GM20000 (cell line): Measurements from ENCODE around the gene TTC6.

ENCODE experiments used
- DNase-seq: peaks from one replicate; pipeline ENCODE4 v3.0.0; 2012; ENCODE audit warnings: low spot score
- CTCF ChIP-seq: IDR thresholded peaks from 2 replicates; pipeline ENCODE4 v1.5.1; 2012; ENCODE audit warnings: mild to moderate bottlenecking, control low read depth; ENCODE audit errors: extremely low read depth, missing control alignments

TTC6 gene

GRCh38 chr14:37587131-37587803, 8.2 kb upstream of the TTC6 start:
- no peak for TF ChIP-seq CTCF
- no peak for DNase-seq

- no peak for TF ChIP-seq CTCF
- no peak for DNase-seq
Measured at GRCh38 chr14:37587881-37588666, 7.4 kb upstream of the TTC6 start.

GRCh38 chr14:37588667-37588955, 6.8 kb upstream of the TTC6 start:
- TF ChIP-seq CTCF, result no peak
- no peak for DNase-seq

GRCh38 chr14:37588956-37589714, 6.3 kb upstream of the TTC6 start:
- no peak for DNase-seq
- no peak for TF ChIP-seq CTCF

- no peak for DNase-seq
- TF ChIP-seq CTCF, result no peak
Measured at GRCh38 chr14:37589715-37590427, 5.6 kb upstream of the TTC6 start.

GRCh38 chr14:37590428-37591139, 4.8 kb upstream of the TTC6 start:
- DNase-seq, result no peak
- no peak for TF ChIP-seq CTCF
